IMR-90 (cell line): ENCODE measurements around the gene COQ4. TPM values are rescaled to one million over a fixed set of nuclear protein-coding genes. Genes with fewer than 3 reads are reported as not detected.

Experiments
- ATAC-seq: fragments of 200-7000 bp; cut with Tn5 transposase; 2 replicates; pipeline ENCODE4 v1.9.1; 2020; ENCODE audit warnings: low read depth, mild to moderate bottlenecking, moderate library complexity
- BruUV-seq: library from RNA; stranded (reverse); fragments of 400-500 nt; replicated peaks from 2 replicates; lab custom pipeline; 2021; lab: Mats Ljungman, UMichigan
- CTCF ChIA-PET: fragments of 300-600 bp; formaldehyde crosslinking; extraction: SDS; loops from one replicate; lab custom pipeline; 2021; ENCODE audit warnings: antibody characterized with exemption; lab: Yijun Ruan, JAX
- POLR2A ChIA-PET: fragments of 300-600 bp; sonication (Branson Sonifier 250); formaldehyde crosslinking; loops from one replicate; lab custom pipeline; 2022; ENCODE audit warnings: antibody characterized with exemption; ENCODE audit not compliant: unreplicated experiment; lab: Charles Lee
- DNase-seq: peaks from one replicate; pipeline ENCODE4 v3.0.0; 2013
- H2AFZ ChIP-seq: replicated peaks from 2 replicates; pipeline ENCODE3; 2013; ENCODE audit warnings: low read length, mild to moderate bottlenecking; ENCODE audit not compliant: poor library complexity
- H2AK5ac ChIP-seq: 2 replicates; pipeline ENCODE4 v1.6.1; 2013; ENCODE audit warnings: low read depth, low read length, inconsistent platforms
- H2AK9ac ChIP-seq: replicated peaks from 2 replicates; pipeline ENCODE3; 2013; ENCODE audit warnings: mild to moderate bottlenecking, low read depth, low read length, moderate library complexity; ENCODE audit not compliant: poor library complexity
- H2BK120ac ChIP-seq: 2 replicates; pipeline ENCODE4 v1.6.1; 2013; ENCODE audit warnings: low read depth, low read length, inconsistent platforms
- H2BK15ac ChIP-seq: 3 replicates; pipeline ENCODE4 v1.6.1; 2013; ENCODE audit warnings: low read depth, low read length, inconsistent platforms
- H2BK20ac ChIP-seq: 2 replicates; pipeline ENCODE4 v1.6.1; 2013; ENCODE audit warnings: low read depth, mild to moderate bottlenecking, inconsistent platforms, low read length, moderate library complexity
- H2BK5ac ChIP-seq: 2 replicates; pipeline ENCODE4 v1.6.1; 2013; ENCODE audit warnings: mild to moderate bottlenecking, low read depth, low read length, inconsistent platforms; ENCODE audit not compliant: poor library complexity, severe bottlenecking
- H3K14ac ChIP-seq: replicated peaks from 2 replicates; pipeline ENCODE4 v1.6.1; 2013; ENCODE audit warnings: low read depth, low read length, inconsistent platforms
- H3K18ac ChIP-seq: 2 replicates; pipeline ENCODE4 v1.6.1; 2013; ENCODE audit warnings: low read depth, low read length, control low read depth
- H3K23ac ChIP-seq: 2 replicates; pipeline ENCODE4 v1.6.1; 2013; ENCODE audit warnings: low read depth, low read length, inconsistent platforms
- H3K27ac ChIP-seq: 2 replicates; pipeline ENCODE4 v1.5.1; 2013; ENCODE audit warnings: mild to moderate bottlenecking, control low read depth, low read length; ENCODE audit not compliant: insufficient read depth
- H3K27me3 ChIP-seq: 2 replicates; pipeline ENCODE4 v1.6.1; 2013; ENCODE audit warnings: low read length; ENCODE audit not compliant: control insufficient read depth, insufficient read depth
- H3K36me3 ChIP-seq: 2 replicates; pipeline ENCODE4 v1.6.1; 2013; ENCODE audit warnings: low read length, mixed read lengths; ENCODE audit not compliant: control insufficient read depth, insufficient read depth
- H3K4ac ChIP-seq: 2 replicates; pipeline ENCODE4 v1.6.1; 2013; ENCODE audit warnings: low read depth, low read length, inconsistent platforms
- H3K4me1 ChIP-seq: 2 replicates; pipeline ENCODE4 v1.6.1; 2013; ENCODE audit warnings: low read length, mixed read lengths; ENCODE audit not compliant: control insufficient read depth, insufficient read depth
- H3K4me2 ChIP-seq: 2 replicates; pipeline ENCODE4 v1.6.1; 2013; ENCODE audit warnings: low read depth, mild to moderate bottlenecking, control low read depth, low read length, moderate library complexity
- H3K4me3 ChIP-seq: 2 replicates; pipeline ENCODE4 v1.5.1; 2013; ENCODE audit warnings: low read depth, mild to moderate bottlenecking, control low read depth, low read length, moderate library complexity; ENCODE audit not compliant: insufficient read depth
- H3K56ac ChIP-seq: 2 replicates; pipeline ENCODE4 v1.6.1; 2013; ENCODE audit warnings: low read length, inconsistent platforms; ENCODE audit not compliant: insufficient read depth; ENCODE audit errors: extremely low read depth
- H3K79me1 ChIP-seq, 2 experiments: 2 replicates each; pipeline ENCODE4 v1.6.1; 2013; ENCODE audit warnings: low read length in 2 of 2, inconsistent platforms in 1 of 2, low read depth in 1 of 2
- H3K9ac ChIP-seq: 2 replicates; pipeline ENCODE4 v1.6.1; 2013; ENCODE audit warnings: low read depth, low read length, control low read depth
- H3K9me1 ChIP-seq: 2 replicates; pipeline ENCODE4 v1.6.1; 2013; ENCODE audit warnings: low read length, inconsistent platforms; ENCODE audit not compliant: insufficient read depth
- H3K9me3 ChIP-seq: 2 replicates; pipeline ENCODE4 v1.6.1; 2013; ENCODE audit warnings: low read length; ENCODE audit not compliant: control insufficient read depth, insufficient read depth
- H4K20me1 ChIP-seq: 2 replicates; pipeline ENCODE4 v1.6.1; 2013; ENCODE audit warnings: low read length, inconsistent platforms; ENCODE audit not compliant: insufficient read depth
- H4K5ac ChIP-seq: 2 replicates; pipeline ENCODE4 v1.6.1; 2013; ENCODE audit warnings: mild to moderate bottlenecking, low read depth, low read length, control low read depth
- H4K8ac ChIP-seq, 2 experiments: 2 replicates each; pipeline ENCODE4 v1.6.1; 2013; ENCODE audit warnings: low read depth in 2 of 2, low read length in 2 of 2, control low read depth in 1 of 2, inconsistent platforms in 1 of 2
- H4K91ac ChIP-seq: 2 replicates; pipeline ENCODE4 v1.6.1; 2013; ENCODE audit warnings: low read depth, low read length, inconsistent platforms; ENCODE audit not compliant: insufficient read depth
- CHD1 ChIP-seq: IDR thresholded peaks from 2 replicates; pipeline ENCODE4 v1.6.1; 2012; ENCODE audit warnings: low read depth, low read length, improper control_type of control experiment
- FOS ChIP-seq: fragments of 150-350 bp; IDR thresholded peaks from 2 replicates; pipeline ENCODE4 v1.6.1; 2016; ENCODE audit warnings: low read depth, low read length
- MAFK ChIP-seq: IDR thresholded peaks from 2 replicates; pipeline ENCODE4 v1.6.1; 2012; ENCODE audit warnings: low read depth, low read length, improper control_type of control experiment
- MAZ ChIP-seq: IDR thresholded peaks from 2 replicates; pipeline ENCODE4 v1.6.1; 2012; ENCODE audit warnings: low read depth, mild to moderate bottlenecking, low read length, improper control_type of control experiment, moderate library complexity, borderline replicate concordance
- MXI1 ChIP-seq: IDR thresholded peaks from 2 replicates; pipeline ENCODE4 v1.6.1; 2012; ENCODE audit warnings: low read depth, mild to moderate bottlenecking, low read length, moderate library complexity, borderline replicate concordance
- NFE2L2 ChIP-seq: fragments of 150-350 bp; IDR thresholded peaks from 2 replicates; pipeline ENCODE4 v1.6.1; 2016; ENCODE audit warnings: low read depth, mild to moderate bottlenecking, low read length
- POLR2A ChIP-seq: IDR thresholded peaks from 2 replicates; pipeline ENCODE4 v1.6.1; 2012; ENCODE audit warnings: mild to moderate bottlenecking, low read depth, low read length
- RAD21 ChIP-seq: IDR thresholded peaks from 2 replicates; pipeline ENCODE4 v1.6.1; 2012; ENCODE audit warnings: low read length, improper control_type of control experiment
- RCOR1 ChIP-seq: IDR thresholded peaks from 2 replicates; pipeline ENCODE4 v1.6.1; 2012; ENCODE audit warnings: mild to moderate bottlenecking, low read length, improper control_type of control experiment; ENCODE audit not compliant: insufficient replicate concordance
- SMC3 ChIP-seq: fragments of 150-350 bp; IDR thresholded peaks from 2 replicates; pipeline ENCODE4 v1.6.1; 2016; ENCODE audit warnings: low read depth, mild to moderate bottlenecking, antibody characterized with exemption, low read length, moderate library complexity
- dilution Hi-C: fragments of 300-500 bp; cut with HindIII; formaldehyde crosslinking; loops from one replicate; pipeline ENCODE4 v1.14.3; 2018; ENCODE audit warnings: low sequenced_read_pairs; ENCODE audit not compliant: unreplicated experiment
- in situ Hi-C: fragments of 300-500 bp; cut with MboI; formaldehyde crosslinking; loops from 3 replicates; pipeline ENCODE4 v1.14.3; 2019; ENCODE audit warnings: low sequenced_read_pairs, inconsistent platforms, mixed read lengths
- intact Hi-C: fragments of 100-400 bp; cut with micrococcal nuclease; formaldehyde crosslinking; loops from 2 replicates; pipeline ENCODE4 v1.10.0; 2022
- polyA plus RNA-seq, 3 experiments: library from polyadenylated mRNA; depleted of rRNA; stranded (reverse); fragments of >200 nt; gene quantifications; 2 replicates each; pipeline ENCODE4 v1.2.3, GENCODE V29; 2012; ENCODE audit warnings: low replicate concordance in 1 of 3
- total RNA-seq: library from RNA; depleted of rRNA; stranded (reverse); fragments of >200 nt; gene quantifications from 2 replicates; pipeline ENCODE4 v1.2.3, GENCODE V29; 2012
- TF ChIP-seq, protein P1 (sequence below): conservative IDR thresholded peaks from 2 replicates; pipeline ENCODE4 v1.5.1; 2012; ENCODE audit warnings: mild to moderate bottlenecking, low read depth, low read length, improper control_type of control experiment
- TF ChIP-seq, protein P2 (sequence below): fragments of 150-350 bp; IDR thresholded peaks from 2 replicates; pipeline ENCODE4 v1.6.1; 2016; ENCODE audit warnings: low read depth, mild to moderate bottlenecking, low read length, moderate library complexity, borderline replicate concordance

COQ4 gene
- total and polyA plus RNA-seq, 2 of the 4 experiments (the other 2 are of a cell fraction): 20.1 to 41.4 TPM

GRCh38 chr9:128370367-128370751 lies 47.7 kb downstream of the COQ4 start:
- DNase-seq (no peak), ATAC-seq (peak; percentile 1; the same call in 1 of the 2 replicates)
- Histone ChIP-seq H2BK15ac (no peak overlapping the region), H3K36me3 (peaks cover 2% of the 10 kb centered on the region; the same call in 1 of the 2 replicates), H4K91ac (peak overlapping the region; percentile 96), H2BK120ac (no peak overlapping the region; the same call in 1 of the 2 replicates), H3K9me1 (peaks cover 12% of the 10 kb centered on the region), H2BK5ac (peak overlapping the region; percentile 92), H2AFZ (peak overlapping the region; percentile 96), H3K4ac (peak overlapping the region; percentile 97), H3K56ac (peak overlapping the region; percentile 90), H3K27ac (peak overlapping the region; percentile 97), H3K9ac (peak overlapping the region; percentile 98), H3K4me3 (peak overlapping the region; percentile 78), H4K8ac (peak overlapping the region; percentile 98), H3K27me3 (no peaks in the 10 kb centered on the region), H3K23ac (peak overlapping the region; percentile 95; the same call in 1 of the 2 replicates), H3K4me2 (peak overlapping the region; percentile 43), H4K5ac (peak overlapping the region; percentile 83), H3K18ac (no peak overlapping the region), H4K20me1 (0 out of 2 replicates have a peak, but pooled peaks cover 4% of the 10 kb centered on the region), H2AK9ac (peak overlapping the region; percentile 93), H2AK5ac (peak overlapping the region; percentile 87), H3K14ac (peak overlapping the region; percentile 98), H3K9me3 (no peaks in the 10 kb centered on the region), H3K79me1 (peaks cover 18 to 58% of the 10 kb centered on the region in 2 experiments), H2BK20ac (no peak overlapping the region), H3K4me1 (peaks cover 14% of the 10 kb centered on the region)
- ChIA-PET CTCF (interaction anchor here (1.3 to 1.7 kb wide), 2 partner anchors 8 to 69 kb away, joined by 3 to 4 read pairs; no protein-coding TSS in a partner anchor), POLR2A (interaction anchor here (0.6 kb wide), 1 partner anchor 906 kb away, joined by 4 read pairs; no protein-coding TSS in a partner anchor)
- no TSS peak for BruUV-seq
- no peak for TF ChIP-seq RAD21
- TF ChIP-seq, protein P1, sequence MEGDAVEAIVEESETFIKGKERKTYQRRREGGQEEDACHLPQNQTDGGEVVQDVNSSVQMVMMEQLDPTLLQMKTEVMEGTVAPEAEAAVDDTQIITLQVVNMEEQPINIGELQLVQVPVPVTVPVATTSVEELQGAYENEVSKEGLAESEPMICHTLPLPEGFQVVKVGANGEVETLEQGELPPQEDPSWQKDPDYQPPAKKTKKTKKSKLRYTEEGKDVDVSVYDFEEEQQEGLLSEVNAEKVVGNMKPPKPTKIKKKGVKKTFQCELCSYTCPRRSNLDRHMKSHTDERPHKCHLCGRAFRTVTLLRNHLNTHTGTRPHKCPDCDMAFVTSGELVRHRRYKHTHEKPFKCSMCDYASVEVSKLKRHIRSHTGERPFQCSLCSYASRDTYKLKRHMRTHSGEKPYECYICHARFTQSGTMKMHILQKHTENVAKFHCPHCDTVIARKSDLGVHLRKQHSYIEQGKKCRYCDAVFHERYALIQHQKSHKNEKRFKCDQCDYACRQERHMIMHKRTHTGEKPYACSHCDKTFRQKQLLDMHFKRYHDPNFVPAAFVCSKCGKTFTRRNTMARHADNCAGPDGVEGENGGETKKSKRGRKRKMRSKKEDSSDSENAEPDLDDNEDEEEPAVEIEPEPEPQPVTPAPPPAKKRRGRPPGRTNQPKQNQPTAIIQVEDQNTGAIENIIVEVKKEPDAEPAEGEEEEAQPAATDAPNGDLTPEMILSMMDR: no peak
- TF ChIP-seq NFE2L2: no peak
- TF ChIP-seq CHD1: no peak
- TF ChIP-seq POLR2A: no peak
- no peak for TF ChIP-seq FOS
- TF ChIP-seq MXI1: no peak
- TF ChIP-seq MAFK: no peak
- TF ChIP-seq, protein P2, sequence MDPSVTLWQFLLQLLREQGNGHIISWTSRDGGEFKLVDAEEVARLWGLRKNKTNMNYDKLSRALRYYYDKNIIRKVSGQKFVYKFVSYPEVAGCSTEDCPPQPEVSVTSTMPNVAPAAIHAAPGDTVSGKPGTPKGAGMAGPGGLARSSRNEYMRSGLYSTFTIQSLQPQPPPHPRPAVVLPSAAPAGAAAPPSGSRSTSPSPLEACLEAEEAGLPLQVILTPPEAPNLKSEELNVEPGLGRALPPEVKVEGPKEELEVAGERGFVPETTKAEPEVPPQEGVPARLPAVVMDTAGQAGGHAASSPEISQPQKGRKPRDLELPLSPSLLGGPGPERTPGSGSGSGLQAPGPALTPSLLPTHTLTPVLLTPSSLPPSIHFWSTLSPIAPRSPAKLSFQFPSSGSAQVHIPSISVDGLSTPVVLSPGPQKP: no peak
- no peak for TF ChIP-seq MAZ
- no peak for TF ChIP-seq RCOR1
- no peak for TF ChIP-seq SMC3
- dilution Hi-C loops: no loop called here
- in situ Hi-C loops: no loop called here
- intact Hi-C loops: loop anchor here (2.0 kb wide), 1 partner anchor 48 kb away; no protein-coding TSS in a partner anchor
